Hematopoietic multipotent progenitor cell treated with erythropoietin and hydrocortisone succinate and interleukin-3 and kit ligand, for 4 days (in vitro differentiated cells): ENCODE measurements around the gene CCDC124.
A peak's percentile ranks its signal among the peaks of the same experiment; 100 is the strongest.
"Not testable (repeated sequence)": the region's sequence is repeated elsewhere in the genome, so short reads cannot be mapped to it uniquely, and the experiment has no call there.

ENCODE experiments used
- DNase-seq: peaks from one replicate; pipeline ENCODE4 v3.0.0-alpha.2; 2015

CCDC124 gene, protein sequence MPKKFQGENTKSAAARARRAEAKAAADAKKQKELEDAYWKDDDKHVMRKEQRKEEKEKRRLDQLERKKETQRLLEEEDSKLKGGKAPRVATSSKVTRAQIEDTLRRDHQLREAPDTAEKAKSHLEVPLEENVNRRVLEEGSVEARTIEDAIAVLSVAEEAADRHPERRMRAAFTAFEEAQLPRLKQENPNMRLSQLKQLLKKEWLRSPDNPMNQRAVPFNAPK

DNA sequence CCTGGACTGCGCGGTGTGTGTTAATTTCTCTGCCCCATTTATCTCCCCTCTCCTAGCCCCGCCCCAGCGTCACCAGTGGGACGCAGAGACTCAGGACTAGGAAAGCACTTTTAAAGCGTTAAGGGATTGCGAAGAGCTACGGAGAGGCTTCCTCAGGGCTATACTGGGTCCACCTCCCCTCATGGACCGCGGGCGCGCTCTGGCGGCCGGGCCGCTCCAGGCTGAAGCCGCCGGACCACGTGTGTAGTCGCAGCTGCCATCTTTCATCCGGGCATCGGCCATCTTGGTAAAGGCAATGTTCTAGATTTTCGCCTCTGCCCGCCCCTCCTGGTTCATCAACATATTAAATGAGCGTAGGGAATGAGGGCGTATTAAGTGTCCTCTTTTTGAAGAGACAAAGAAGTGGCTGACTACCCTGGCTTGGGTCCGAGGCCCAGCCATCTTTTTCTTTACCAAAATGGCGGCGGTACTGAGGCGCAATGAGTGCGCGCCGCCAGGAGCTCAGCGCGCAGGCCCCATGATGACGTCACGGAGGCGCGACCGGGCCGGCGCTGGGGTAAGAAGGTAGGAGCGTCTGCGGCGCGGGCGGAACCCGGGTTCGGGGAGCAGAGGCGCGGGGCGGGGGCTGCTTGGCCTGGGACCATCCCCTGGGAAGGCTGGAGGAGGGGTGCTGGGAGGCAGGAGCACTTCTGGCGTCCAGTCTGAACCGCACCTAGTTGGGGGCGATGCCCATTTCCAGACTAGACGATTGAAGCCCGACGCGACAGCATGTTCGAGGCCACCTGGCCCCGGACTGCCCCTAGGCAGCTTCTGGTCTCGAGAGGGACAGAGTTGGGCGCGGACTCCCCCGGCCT, at the start of gene CCDC124:
TSS of gene CCDC124 (plus strand) at position 531 of the 854 bp plus-strand sequence. CDS start 3,406 bp downstream, outside the sequence.
- peak; percentile 97 for DNase-seq

DNA sequence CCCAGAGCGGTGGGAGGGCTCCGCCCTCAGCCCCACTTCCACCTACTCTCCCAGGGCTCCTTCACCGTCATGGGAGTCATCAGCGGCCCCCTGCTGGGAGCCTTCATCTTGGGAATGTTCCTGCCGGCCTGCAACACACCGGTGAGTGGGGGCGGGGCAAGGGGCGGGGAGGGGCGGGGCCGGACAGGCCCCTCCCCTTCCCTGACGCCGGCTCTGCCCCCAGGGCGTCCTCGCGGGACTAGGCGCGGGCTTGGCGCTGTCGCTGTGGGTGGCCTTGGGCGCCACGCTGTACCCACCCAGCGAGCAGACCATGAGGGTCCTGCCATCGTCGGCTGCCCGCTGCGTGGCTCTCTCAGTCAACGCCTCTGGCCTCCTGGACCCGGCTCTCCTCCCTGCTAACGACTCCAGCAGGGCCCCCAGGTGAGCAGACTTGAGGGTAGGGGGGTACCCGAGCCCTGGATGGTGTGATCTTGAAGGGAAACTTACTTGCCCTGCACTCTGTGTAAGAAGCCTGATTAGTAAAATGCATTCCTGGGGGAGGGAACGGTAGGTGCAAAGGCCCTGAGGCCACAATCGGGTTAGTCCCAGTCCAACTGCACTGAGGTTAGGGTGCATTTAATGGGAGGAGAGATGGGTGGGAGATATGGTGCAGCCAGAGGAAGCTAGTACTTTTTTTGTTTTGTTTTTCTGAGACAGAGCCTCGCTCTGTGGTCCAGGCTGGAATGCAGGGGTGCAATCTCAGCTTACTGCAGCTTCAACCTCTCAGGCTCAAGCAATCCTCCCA, 49.0 kb upstream of the CCDC124 start:
- no peak for DNase-seq

DNA sequence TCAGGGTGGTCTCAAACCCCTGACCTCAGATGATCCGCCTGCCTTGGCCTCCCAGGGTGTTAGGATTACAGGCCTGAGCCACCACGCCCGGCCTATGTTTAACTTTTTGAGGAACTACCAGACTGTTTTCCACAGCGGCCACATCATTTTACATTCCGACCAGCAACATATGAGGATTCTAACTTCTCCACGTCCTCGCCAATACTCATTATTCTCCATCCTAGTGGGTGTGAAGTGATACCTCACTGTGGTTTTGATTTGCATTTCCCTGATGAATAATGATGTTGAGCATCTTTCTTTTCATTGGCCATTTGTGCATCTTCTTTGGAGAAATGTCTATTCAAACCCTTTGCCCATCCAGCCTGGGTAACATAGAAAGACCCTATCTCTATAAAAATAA, 46.3 kb upstream of the CCDC124 start:
- DNase-seq: no peak

DNA sequence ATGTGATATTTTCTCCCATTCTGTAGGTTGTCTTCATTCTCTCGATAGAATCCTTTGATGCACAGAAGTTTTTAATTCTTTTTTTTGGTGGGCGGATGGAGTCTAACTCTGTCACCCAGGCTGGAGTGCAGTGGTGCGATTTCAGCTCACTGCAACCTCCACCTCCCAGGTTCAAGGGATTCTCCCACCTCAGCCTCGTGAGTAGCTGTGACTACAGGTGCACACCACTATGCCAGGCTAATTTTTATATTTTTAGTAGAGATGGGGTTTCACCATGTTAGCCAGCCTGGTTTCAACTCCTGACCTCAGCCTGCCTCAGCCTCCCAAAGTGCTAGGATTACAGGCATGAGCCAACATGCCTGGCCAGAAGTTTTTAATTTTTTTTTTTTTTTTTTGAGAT, 45.6 kb upstream of the CCDC124 start:
- not testable (repeated sequence) for DNase-seq

DNA sequence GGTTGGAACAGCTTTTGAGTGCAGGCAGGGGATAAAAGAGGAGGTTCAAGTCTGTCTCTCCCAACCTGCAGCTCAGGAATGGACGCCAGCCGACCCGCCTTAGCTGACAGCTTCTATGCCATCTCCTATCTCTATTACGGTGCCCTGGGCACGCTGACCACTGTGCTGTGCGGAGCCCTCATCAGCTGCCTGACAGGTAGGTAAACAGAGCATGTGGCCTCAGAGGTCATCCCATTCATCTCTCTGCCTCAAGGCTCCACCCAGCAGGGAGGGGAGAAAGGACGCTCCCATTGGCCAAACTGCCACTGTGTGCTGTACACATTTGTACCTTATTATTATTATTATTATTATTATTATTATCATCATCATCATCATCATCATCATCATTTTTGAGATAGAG, 44.6 kb upstream of the CCDC124 start:
- DNase-seq: no peak

DNA sequence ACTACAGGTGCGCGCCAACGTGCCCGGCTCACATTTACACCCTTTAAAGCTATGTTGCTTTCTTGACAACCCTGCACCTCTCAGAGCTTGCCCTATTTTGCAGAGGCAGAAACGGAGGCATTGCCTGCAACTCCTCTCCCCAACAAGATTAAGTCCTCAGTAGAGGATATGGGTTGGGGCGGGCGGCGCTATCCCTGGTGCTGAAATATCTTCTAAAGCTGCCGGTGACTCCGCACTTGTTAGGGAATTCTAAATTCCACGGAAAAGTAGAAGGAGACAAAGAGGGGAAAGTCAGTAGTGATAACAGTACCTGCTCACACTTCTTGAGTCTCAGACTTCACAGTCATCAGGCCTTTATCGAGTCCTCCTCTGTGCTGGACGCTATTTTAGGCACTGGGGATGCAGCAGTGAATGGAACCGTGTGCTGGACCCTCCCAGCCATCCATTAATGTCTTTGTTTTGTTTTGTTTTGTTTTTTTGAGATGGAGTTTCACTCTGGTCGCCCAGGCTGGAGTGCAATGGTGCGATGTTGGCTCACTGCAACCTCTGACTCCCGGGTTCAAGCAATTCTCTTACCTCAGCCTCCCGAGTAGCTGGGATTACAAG, 43.1 kb upstream of the CCDC124 start:
- peak; percentile 65 for DNase-seq

DNA sequence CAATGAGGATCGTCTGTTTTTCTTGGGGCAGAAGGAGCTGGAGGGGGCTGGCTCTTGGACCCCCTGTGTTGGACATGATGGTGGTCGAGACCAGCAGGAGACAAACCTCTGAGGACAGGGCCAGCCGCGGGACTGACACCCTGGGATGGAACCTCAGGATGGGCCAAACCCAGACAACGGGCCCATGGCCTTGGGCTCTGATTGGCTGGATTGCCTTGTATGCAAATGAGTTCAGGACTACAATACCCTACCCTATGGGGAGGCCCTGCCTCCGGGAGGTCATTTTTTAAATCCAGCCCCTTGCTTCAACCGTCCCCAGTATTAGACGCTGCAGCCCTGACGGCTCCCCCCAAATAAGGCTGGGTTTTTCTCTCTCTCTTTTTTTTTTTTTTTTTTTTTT, 39.0 kb upstream of the CCDC124 start:
- DNase-seq: no peak

DNA sequence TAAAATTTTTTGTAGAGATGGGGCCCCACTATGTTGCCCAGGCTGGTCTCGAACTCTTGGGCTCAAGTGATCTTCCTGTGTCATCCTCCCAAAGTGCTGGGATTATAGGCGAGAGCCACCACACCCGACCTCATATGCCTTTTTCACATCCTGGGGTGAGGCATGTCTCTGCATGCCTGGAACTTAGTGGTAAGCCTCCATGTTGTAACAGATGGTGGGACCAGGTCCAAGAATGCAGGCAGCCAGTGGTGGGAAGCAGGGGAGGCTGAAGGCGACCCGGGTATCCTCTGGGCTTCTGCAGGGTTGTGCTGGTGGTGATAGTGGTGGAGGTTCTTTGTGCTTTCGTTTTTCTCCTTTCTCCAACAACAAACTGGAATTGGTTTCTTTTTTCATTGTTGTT, 30.1 kb upstream of the CCDC124 start:
- DNase-seq: no peak

DNA sequence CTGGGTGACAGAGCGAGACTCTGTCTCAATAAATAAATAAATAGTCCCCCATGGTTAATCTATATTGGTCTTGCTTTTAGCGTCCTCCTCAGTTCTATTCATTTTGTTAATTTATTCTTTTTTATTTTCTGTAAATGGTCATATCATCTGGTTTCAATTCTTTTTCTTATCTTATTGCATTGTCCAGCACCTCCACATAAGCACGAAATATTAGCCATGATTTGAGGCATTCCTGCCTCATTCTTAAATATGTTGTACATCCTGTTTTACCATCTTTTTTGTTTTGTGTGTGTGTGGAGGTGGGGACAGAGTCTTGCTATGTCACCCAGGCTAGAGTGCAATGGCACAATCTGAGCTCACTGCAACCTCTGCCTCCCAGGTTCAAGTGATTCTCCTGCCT, 24.6 kb upstream of the CCDC124 start:
- DNase-seq: no peak

DNA sequence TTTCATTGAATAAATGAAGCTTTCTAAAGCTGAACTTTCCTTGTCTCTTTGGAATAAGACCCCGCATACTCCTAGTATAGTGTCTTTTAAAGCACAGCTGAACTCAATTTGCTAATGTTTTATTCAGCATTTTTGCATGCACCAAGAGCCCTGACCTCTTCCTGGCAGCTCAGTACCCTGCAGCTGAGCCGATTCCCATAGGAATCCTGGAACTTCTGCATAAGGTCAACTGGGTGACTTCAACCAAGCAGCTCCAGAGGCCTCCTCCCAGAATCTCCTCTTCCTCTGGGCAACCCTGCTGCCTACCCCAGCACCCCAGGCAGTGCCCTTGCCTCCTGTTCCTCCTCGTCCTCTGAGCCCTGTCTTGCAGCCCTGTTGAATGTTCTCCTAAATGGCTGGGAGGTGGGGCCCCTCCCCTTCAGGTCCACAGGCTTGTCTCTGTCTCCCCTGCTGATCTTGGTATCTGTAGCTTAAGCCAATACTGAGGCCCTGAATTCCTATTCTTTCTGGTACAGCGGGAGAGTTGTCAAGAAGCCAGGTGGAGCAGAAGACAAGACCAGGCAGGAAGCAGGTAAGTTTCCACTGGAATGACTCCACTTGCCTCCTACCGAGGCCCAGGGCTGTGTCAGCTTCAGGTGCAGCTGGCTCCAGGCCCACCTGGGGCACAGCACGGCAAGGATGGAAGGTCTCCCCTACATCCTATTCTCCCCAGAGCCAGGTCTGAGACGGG, 23.6 kb upstream of the CCDC124 start:
- DNase-seq: no peak

DNA sequence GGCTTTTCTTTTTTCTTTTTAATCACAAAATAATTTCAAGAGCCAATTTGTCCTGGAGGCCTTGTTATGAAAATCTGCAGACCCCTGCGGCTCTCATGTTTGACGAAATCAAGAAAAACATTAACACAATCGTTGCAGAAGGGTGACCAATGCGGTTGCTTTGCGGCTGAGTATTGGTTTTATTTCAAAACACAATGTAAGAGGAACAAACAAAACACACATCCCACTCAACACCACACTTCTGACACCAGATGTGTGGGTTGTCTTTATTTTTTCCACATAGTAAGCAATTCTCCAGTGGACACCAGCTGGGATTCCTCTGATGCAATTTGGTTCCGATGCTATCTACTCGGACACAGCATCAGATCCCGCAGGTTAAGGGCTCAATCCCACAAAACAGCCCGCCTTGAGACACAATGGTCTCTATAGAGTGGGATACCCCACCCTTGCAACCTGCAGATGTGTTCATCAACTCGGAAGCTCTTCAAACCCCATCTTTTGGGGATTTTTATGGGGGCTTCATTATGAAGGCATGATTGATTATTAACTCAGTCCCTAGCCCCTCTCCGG, 21.9 kb upstream of the CCDC124 start:
- DNase-seq: no peak

DNA sequence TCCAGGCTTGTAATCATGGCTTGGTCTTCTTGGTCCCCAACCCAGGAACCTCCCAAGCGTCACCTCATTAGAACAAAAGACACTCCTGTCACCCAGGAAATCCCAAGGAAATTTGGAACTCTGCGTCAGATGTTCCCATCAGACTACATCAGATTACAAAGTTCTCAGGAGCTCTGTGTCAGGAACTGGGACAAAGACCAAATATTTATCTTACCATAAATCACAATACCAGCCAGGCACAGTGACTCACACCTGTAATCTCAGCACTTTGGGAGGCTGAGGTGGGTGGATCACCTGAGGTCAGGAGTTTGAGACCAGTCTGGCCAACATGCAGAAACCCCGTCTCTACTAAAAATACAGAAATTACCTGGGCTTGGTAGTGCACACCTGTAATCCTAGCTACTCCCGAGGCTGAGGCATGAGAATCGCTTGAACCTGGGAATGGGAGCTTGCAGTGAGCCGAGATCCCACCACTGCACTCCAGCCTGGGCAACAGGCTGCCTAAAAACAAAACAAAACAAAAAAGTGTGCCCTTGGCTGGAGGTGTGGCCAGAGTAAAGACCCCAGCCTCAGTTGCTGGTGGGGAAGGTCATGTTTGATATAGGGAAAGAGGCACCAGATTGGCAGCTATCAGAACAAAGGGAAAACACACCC, 16.7 kb upstream of the CCDC124 start:
- no peak for DNase-seq

DNA sequence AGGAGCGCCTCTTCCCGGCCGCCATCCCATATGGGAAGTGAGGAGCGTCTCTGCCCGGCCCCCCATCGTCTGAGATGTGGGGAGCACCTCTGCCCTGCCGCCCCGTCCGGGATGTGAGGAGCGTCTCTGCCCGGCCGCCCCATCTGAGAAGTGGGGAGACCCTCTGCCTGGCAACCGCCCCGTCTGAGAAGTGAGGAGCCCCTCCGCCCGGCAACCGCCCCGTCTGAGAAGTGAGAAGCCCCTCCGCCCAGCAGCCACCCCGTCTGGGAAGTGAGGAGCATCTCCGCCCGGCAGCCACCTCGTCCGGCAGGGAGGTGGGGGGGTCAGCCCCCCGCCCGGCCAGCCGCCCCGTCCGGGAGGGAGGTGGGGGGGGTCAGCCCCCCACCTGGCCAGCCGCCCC, 14.7 kb upstream of the CCDC124 start:
- DNase-seq: not testable (repeated sequence)

DNA sequence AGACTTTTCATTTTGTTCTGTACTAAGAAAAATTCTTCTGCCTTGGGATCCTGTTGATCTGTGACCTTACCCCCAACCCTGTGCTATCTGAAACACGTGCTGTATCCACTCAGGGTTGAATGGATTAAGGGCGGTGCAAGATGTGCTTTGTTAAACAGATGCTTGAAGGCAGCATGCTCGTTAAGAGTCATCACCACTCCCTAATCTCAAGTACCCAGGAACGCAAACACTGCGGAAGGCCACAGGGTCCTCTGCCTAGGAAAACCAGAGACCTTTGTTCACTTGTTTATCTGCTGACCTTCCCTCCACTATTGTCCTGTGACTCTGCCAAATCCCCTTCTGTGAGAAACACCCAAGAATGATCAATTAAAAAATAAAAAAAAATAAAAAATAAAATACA, 13.7 kb upstream of the CCDC124 start:
- DNase-seq: not testable (repeated sequence)

DNA sequence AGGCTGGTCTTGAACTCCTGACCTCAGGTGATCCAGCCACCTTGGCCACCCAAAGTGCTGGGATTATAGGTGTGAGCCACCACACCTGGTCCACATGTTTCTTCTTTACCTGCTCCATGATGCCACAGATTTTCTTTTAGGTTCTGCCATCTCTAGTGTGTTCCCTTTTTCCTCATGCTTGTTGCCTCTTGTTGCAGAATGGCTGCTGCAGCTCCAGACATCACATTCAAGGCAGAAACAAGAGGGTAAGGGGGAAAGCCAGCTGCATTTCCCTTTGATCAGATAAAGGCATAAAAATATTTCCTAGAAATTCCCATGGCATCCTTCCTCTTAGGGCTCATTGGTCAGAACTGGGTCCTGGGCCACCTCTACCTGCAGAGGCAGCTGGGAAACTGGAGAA, 12.3 kb upstream of the CCDC124 start:
- DNase-seq: no peak

DNA sequence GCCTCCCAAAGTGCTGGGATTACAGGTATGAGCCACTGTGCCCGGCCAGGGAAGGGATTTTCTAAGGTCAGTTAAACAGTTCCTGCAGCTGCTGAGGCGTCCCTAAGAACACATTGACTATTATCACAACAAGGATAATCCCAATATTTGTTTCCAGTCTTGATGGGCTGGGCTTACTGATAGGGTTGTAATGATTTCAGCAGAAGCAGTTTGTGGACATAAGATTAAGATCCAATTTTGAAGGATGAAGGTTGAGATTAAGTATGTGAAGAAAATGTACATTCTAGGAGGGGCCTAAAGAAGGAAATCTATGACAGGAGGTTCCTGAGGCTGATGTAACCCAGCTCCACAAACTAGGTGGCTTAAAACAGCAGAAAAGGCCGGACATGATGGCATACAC, 10.7 kb upstream of the CCDC124 start:
- DNase-seq: no peak

DNA sequence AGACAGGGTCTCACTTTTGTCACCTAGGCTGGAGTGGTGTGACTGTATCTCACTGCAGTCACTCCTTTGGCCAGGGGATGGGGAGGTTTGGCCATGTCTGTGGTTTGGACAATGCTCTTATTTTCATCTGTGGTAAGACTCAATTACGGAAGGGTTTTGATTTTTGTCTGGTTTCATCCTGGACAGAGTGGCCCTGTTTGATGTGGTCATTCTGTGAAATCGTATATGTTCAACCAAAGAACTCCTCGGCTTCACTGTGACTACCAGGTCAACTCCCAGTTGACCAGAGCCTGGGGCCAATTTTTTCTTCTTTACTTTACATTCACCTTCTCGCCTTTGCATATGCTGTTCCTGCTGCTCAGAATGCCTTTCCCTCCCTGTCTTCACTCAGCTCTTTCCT, 6.8 kb upstream of the CCDC124 start:
- no peak for DNase-seq

DNA sequence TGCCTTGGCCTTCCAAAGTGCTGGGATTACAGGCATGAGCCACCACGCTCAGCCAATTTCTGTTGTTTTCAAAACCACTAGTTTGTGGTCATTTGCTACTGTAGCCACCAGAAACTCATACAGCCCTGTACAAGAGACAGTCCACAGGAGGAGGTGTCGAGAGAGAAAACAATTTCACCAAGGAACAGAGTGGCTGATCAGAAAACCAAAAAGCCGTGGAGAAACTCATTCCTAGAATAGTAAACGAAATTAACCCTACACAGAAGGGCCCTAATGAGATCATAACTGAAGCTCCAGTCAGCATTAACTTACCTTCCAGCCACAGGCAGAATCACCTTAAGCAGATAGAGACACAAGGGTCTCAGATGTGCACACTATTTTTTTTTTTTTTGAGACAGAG, 3.8 kb upstream of the CCDC124 start:
- DNase-seq: no peak

DNA sequence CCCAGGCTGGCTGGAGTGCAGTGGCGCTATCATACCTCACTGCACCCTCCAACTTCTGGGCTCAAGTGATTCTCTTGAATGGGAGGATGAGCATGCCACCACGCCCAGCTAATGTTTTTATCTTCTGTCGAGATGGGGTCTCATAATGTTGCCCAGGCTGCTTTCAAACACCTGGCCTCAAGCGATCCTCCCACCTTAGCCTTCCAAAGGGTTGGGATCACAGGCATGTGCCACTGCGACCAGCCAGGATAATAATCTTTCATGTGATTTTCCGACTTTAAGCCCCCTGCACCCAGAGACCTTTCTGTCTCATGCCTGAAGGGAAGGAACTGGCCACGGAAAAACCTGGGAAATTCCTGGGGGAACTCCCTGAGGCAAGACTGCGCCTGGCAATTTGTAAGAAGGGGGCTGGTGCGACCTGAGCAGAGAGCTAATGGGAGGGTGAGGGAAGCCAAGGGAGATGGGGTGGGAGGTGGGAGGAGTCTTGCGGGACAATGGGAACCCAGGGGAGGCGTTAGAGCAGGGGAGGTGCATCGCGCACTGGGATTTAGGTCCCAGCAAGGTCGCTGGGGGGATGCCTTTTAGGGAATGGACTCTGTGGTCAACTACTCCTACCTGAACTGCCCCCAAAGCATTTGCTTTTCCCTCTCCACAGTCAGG, 1.2 kb upstream of the CCDC124 start:
- DNase-seq: peak; percentile 13

DNA sequence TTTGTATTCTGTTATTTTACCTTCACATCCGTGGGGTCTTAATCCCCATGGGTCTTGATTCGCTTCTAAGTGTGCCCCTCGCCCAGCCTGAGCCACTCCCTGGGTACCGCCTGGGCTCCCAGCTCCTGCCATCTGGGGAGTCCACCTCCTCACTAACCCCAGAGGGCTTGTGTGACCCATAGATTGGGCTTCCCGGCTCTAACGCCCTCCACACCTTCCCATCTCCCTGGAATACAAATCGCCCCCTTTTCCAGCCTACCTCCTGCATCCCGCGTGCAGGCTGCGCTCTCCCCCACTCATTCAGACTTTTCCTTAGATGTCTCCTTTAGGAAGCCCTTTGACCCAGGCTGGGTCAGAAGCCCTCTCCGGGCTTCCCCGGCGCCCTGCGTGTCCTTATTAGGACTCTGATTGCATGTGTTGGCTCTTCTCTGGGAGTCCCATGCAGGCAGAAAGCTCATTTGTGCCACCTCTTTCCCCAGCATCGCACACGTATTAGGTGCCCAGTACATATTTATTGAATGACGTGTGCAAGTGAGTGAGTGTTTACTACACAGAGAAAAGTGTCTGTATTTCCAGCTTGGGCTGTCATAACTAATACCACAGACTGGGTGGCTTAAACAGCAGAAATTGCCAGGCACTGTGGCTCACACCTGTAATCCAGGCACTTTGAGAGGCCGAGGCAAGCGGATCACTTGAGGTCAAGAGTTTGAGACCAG, 757 bp downstream of the CCDC124 start:
- DNase-seq: no peak
